ENCODE results near the gene FHL3.

Gene FHL3

GRCh38 chr1:38005195-38006007 is at the start of gene FHL3:
Gene FHL3, minus strand, starts transcription at chr1:38005514. Its CDS starts 6,102 bp downstream, at chr1:37999412.
- DNase-seq (ENCODE audit: low read depth in 2 of 3, low spot score in 2 of 3) = peak in 1 of 3 experiments; percentile 45

GRCh38 chr1:38053416-38054091 is 48.2 kb upstream of the FHL3 start:
- DNase-seq (ENCODE audit: low read depth in 2 of 3, low spot score in 2 of 3) = no peak

DNA sequence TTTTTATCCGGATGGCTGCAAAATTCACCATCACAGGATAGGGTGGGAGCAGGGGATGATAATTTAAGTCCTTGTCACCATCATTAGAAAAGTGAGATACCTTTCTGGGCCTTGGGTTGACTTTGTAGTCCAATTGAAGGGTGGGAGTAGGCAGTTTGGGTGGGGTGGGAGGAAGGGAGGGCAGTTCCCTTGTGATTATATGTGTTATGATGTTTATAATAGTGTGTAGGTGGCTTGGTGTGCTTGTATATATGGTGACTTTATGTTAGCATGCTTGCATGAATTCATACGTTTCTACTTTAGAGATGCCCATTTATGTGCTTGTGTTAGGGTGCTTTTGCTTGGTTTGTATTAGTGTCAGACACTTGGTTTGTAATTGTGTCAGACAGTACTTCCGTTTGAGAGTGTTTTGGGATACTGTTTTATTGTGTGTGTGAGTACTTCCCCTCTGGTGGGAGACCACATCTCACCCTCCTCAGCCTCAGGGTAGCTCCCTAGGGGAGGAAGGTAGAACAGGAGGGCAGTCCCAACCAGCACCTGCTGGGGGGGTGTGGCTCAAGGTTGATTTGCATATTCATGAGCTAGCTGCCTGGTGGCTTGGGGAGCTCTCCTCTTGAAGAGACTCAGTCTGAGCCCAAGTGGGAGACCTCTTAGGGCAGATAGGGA is 47.6 kb upstream of the FHL3 start:
- no peak for DNase-seq (ENCODE audit: low read depth in 2 of 3, low spot score in 2 of 3)

GRCh38 chr1:38051079-38051543 is 45.8 kb upstream of the FHL3 start:
- no peak for DNase-seq (ENCODE audit: low read depth in 2 of 3, low spot score in 2 of 3)

DNA sequence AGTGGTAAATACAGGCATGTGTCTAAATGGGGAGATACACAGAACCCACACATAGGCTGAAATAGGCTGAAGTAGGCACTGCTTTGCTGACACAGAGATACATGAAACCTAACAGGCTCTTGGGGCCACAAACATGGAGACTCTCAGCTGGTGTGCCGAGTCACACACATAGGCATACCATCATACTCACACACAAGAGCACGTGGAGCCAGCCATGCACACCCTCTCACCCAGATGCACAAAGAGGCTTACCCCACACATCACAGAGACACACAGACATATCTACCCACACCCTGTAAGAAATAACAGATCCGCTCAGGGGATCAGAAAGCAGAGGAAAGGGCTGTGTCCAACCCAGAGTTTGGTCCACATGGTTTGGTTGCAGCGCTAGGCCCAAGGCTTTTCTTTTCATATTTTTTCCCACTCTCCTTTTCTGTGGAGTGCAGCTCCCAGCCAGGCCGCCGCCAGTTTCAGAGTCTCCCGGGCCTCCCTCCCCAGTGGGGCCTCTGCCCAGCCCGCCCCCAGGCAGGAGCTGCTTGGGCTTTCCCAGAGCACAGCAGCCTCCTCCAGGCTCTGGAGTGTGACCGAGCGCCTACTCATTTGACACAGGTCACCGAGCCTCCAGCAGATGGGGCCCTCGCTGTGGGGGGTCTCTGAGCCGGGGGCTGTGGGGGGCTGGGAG is 45.2 kb upstream of the FHL3 start:
- no peak for DNase-seq (ENCODE audit: low read depth in 2 of 3, low spot score in 2 of 3)

GRCh38 chr1:38047603-38048141 is 42.4 kb upstream of the FHL3 start:
- DNase-seq (ENCODE audit: low read depth in 2 of 3, low spot score in 2 of 3) = no peak

DNA sequence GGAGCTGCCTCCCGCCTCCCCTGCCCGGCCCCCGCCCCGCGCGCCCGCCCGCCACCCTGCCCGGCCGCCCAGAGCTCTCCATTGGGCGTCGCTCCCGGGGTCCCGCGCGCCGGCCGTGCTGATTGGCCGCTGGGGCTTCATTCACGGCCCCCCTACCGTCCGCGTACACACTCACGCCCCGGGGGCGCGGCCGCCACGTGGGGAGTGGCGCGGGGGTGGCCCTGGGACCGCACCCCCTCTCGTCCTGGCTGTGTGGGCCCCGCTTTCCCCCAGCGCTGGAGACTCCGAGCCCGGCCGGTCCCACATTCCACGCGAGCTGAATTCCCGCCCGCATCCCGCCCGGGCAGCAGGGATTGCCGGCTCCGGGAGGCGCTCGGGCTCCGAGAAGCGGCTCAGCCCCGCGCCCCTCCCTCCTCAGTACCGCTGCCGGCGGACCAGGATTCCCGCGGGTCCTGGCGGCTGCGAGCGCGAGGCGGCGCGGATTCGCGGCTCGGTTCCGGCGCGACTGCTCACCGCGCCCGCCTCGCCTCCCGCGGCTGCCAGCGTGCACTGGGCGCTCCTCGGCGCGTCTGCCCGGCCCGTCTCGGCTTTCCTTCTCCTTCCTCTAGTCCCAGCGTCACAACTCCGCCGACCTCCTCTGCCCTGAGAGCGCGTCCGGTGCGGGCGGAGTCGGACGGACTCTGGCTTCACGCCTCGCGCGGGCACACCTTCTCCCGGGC is 41.7 kb upstream of the FHL3 start:
- DNase-seq (ENCODE audit: low read depth in 2 of 3, low spot score in 2 of 3) = peak in 2 of 3 experiments; percentile 43 to 61

DNA sequence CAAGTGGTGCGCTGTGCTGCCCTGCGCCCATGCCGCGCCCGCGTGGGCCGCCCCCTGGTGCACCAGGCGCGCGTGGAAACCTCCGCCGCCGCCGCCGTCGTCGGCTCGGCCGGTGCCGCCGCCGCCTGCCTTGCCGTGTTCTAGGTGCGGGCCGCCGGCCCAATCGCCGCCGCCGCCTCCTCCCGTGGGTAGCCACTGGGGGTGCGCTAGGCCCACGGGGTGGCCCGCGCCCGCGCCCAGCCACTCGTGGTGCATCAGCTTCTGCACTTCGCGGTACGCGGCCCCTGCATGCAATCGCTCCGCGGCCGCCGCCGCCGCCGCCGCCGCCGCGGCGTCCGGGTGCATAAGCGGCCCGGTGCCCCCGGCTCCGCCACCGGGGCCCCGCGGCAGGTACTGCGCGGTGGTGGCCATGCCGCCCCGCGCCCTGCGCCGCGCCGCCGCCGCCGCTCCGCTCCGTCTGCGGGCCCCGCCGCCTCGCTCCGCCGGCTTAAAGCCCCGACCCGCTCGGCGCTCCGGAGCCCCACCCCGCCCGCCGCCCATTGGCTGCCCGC is 41.1 kb upstream of the FHL3 start, which contains the start of gene POU3F1:
POU3F1 (minus strand) TSS at position 461 of the 551 bp plus-strand sequence; CDS start at position 411, 50 bp downstream.
- no peak for DNase-seq (ENCODE audit: low read depth in 2 of 3, low spot score in 2 of 3)

- no peak for DNase-seq (ENCODE audit: low read depth in 2 of 3, low spot score in 2 of 3)
Observed at GRCh38 chr1:38045401-38046332, 40.4 kb upstream of the FHL3 start.

DNA sequence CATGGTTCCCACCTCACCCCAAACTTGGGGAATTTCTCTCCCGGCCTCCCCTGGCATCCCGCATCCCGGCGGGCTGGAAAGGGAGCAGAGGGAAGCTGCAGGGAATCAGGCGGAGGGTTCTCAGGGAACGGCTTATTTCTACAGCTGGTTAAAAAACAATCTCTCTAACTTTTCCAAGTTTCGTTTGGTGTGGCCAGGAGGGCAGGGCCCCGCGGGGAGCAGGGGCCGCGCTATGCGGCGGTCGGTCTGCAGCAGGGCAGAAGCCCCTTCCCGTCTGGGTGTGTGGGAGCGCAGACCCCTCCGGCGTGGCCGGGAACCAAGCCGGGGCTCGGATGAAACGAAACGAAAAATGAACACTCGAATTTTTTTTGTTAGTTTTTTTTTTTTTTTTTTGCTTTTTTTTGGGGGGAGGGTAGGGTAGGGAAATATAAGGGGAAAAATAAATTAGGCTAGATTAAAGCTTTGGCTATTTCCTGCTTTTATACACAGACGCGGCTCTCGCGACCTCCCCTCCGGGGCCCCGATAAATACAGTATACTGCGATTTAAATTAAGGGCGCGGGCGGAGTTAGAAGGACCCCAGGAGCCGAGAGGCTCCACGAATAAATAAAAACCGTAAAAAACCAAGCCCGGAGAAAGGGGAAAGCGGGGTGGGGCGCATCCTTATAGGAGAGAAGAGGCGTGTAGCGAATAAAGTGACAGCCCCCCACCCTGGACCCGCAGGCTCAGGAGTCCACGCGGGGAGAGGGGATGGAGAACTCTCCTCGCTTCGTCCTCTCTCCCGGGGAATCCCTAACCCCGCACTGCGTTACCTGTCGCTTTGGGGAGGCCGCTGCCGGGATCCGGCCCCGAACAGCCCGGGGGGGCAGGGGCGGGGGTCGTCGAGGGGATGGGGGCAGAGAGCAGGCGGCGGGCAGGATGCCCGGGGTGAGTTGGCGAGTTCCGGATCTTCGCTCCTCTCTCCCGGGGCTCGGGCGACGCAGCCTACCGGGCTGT is 39.2 kb upstream of the FHL3 start:
- no peak for DNase-seq (ENCODE audit: low read depth in 2 of 3, low spot score in 2 of 3)

GRCh38 chr1:38043036-38043747 is 37.9 kb upstream of the FHL3 start:
- no peak for DNase-seq (ENCODE audit: low read depth in 2 of 3, low spot score in 2 of 3)

- no peak for DNase-seq (ENCODE audit: low read depth in 2 of 3, low spot score in 2 of 3)
Observed at GRCh38 chr1:38041936-38042834, 36.9 kb upstream of the FHL3 start.

DNA sequence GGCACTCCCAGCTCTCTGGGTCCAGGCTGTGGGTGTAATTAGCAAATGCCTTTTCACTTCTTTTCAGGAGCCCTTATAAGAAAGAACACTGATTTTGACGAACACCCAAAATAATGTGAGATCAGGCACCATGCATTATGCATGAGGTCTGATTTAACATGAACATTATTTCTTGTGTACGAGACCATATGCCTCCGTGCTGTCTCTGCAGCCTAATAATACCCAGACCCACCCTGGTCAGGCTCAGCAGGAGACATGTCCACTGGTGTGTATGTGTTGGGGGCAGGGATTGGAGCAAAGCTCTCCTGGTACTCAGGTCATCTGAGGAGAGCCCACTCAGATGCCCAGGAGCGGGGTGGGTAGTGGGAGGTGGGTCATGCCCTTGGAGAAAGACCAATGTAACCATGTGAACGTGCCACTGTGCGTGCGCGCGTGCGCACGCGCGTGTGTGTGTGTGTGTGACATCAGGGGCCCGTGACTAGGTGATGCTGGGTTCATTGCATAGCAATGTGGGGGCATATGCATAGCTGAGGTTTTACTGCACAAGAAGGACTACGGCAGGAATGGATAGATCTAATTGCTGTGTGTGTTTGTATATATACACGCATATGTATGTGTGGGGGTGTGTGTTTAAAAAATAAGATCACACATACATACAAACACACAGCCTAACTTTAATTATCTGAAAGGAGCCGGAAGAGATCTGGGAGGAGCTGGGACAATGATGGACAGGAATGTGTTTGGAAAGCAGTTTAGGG is 34.2 kb upstream of the FHL3 start:
- DNase-seq (ENCODE audit: low read depth in 2 of 3, low spot score in 2 of 3) = no peak

GRCh38 chr1:38038861-38039260 is 33.5 kb upstream of the FHL3 start:
- DNase-seq (ENCODE audit: low read depth in 2 of 3, low spot score in 2 of 3) = no peak

- no peak for DNase-seq (ENCODE audit: low read depth in 2 of 3, low spot score in 2 of 3)
Observed at GRCh38 chr1:38037221-38037939, 32.1 kb upstream of the FHL3 start.
